GM21717 (cell line): ENCODE results near the gene TCF15.
A peak's percentile ranks its signal among the peaks of the same experiment; 100 is the strongest.

Source experiments
- ATAC-seq: cut with Tn5 transposase; IDR thresholded peaks from one replicate; pipeline ENCODE4 v1.9.1; 2021; ENCODE audit warnings: mild to moderate bottlenecking, moderate library complexity; ENCODE audit not compliant: unreplicated experiment

TCF15 gene, protein sequence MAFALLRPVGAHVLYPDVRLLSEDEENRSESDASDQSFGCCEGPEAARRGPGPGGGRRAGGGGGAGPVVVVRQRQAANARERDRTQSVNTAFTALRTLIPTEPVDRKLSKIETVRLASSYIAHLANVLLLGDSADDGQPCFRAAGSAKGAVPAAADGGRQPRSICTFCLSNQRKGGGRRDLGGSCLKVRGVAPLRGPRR

GRCh38 chr20:610130-611046, at the start of gene TCF15:
Gene TCF15, minus strand, starts transcription at chr20:610309. Its CDS starts 72 bp downstream, at chr20:610237.
- ATAC-seq: no peak

- ATAC-seq: no peak
Observed at GRCh38 chr20:658731-659291, 48.7 kb upstream of the TCF15 start.

DNA sequence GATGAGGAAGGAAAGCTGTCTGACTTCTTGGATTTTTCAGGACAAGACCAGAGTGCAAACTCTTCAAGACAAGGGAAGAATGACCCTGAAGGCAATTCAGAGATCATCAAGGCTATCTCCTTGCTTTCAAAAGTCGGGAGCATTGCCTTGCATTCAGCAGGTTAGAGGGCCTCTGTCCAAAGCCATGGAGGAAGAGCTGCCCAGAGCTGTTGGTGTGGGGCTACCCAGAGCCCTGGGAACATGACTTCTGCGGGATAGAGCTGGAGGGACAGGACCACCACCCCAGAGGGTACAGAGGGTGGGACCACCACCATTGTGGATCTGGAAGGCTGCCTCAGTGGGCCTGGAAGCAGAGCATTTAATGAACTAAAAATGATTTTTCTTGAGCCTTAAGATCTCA, 48.1 kb upstream of the TCF15 start:
- no peak for ATAC-seq

DNA sequence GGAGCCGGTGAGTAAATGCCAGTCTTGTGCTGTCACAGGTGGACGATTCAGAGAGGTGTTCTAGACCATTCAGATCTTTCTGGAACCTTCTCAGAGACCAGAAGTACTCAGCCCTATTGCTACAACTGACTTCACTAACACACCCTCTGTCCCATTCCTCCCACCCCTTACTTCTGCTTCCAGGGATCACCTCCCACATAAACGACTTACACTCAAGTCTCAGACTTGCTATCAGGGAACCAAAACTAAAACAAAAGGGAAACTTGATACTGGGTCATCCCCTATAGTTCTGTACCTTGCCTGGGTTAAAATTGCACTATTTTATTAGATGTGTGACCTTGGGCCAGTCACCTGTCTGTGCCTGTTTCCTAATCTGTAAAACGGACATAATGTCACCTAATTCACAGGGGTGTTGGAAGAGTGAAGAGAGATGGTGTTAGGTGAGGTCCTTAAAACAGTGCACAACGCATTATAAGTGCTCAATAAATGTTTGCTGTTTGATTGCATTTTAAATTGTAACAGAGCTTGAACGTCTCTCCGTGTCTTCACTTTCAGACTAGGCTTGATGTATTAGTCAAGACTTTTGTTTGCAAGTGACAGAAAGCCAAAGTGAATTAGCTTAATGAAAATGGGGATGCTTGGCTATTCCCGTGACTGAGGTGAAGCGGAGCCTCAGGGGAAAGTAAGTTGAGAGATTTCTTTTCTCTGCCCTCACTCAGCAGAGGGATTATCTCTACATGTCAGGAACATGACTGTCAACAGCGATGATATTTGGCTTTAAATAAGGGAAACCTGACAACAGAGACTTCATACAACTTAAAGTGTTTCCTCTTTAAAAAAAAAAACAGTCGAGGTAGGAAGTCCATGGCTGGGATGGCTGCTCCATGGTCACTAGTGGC, 45.9 kb upstream of the TCF15 start:
- no peak for ATAC-seq

DNA sequence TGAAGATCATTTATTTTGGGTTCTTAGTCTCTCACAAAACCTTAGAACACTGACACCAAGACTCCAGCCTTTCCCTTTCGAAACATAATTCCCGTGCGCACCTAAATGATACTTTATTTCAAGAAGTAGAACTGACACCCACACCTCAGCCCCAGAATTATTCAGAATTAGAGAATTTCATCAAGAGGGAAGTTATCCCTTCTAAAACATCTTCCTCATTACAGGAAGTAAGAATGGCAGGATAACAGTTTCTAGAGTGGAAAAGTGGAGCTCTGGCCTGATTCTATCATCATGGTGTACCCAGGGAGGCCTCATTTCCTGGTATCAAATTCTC, 44.3 kb upstream of the TCF15 start:
- ATAC-seq: no peak

GRCh38 chr20:653590-654416, 43.7 kb upstream of the TCF15 start:
- ATAC-seq: no peak

- peak; percentile 82 for ATAC-seq
Observed at GRCh38 chr20:653110-653589, 43.0 kb upstream of the TCF15 start, which contains the start of gene SRXN1. Gene SRXN1, minus strand, starts transcription at chr20:653200. Its CDS starts 15 bp downstream, at chr20:653185.

GRCh38 chr20:652615-653109, 42.6 kb upstream of the TCF15 start:
- ATAC-seq: peak; percentile 26

DNA sequence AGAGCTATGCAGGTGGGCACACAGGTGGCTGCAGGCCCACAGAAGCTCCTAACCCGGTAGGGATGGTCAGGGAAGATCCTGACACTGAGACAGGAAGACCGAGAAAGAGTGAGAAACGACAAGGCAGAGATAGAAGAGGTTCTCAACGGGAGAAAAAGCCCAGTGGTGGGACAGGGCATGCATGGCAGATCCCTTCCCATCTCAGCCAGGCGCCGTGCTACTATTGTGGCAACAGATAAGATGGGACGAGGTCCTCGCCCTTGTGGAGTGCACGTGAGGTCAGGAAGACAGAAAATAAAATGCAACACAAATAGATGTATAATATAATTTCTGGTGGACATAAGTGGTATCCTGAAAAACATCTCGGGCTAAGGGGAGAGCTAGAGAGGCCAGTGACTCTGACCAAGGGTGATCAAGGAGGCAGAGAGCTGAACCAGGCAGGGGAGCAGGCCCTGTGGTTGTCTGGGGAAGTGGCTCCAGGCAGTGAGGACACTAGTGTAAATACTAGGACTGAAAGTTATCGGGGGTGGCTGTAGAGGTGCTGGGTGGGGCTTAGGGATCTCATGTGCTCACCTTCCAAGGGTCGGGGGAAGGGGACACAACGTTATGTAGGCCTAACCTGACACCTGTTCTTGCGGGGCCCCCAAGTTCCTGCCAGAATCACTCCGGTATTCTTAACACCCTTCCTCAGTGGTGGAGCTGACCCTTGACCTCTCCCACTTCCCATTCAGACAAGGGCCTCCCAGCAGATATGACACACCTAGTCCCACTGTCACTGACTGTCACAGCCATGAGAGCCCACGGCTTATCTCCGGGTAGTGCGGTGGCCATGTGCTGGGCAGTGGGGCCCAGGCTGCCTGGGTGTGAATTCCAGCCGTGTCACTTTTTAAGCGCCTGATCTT, 41.9 kb upstream of the TCF15 start:
- ATAC-seq: no peak

- no peak for ATAC-seq
Observed at GRCh38 chr20:650954-651353, 40.8 kb upstream of the TCF15 start.

GRCh38 chr20:650281-650680, 40.2 kb upstream of the TCF15 start:
- no peak for ATAC-seq

- ATAC-seq: no peak
Observed at GRCh38 chr20:647479-648019, 37.4 kb upstream of the TCF15 start.

DNA sequence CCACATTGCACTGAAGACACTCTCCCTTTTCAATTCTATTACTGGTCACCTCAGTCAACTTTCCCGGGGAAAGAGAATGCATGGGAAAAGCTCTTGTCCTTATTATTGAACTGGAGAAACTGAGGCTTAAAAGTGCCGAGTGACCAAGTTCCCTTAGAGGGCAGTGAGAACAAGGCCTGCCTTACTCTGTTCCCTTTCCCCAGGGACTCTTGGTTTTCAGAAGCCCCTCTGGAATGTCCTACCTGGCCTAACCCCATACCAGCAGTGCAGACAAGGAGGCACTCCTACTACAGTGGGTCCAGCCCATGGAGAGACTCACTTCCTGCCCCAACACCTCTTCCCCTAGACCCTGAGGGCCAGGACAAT, 36.7 kb upstream of the TCF15 start:
- ATAC-seq: no peak

DNA sequence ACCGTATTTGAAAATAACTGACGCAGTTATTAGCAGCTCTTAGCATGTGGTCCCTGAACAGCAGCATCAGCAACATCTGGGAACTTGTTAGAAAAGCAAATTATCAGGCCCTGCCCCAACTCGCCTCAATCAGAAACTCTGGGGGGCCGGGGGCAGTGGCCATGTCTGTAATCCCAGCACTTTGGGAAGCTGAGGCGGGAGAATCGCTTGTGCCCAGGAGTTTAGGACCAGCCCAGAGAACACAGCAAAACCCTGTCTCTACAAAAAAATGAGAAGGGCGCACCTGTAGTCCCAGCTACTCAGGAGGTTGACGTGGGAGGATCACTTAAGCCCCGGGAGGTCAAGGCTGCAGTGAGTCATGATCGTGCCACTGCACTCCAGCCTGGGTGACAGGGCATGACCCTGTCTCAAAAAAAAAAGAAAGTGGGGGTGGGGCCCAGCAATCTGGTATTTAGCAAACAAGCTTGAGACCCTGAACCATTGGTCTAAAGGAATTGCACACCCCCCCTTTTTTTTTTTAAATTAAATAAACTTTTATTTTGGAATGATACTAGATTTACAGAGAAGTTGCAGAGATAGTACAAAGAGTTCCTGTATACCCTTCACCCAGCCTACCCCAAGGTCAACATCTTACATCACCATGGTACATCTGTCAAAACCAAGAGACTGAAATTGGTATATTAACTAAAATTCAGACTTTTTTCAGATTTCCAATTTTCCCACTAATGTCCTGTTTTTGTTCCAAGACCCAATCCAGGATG, 36.2 kb upstream of the TCF15 start:
- no peak for ATAC-seq

GRCh38 chr20:645318-646106, 35.4 kb upstream of the TCF15 start:
- no peak for ATAC-seq

GRCh38 chr20:644692-645317, 34.7 kb upstream of the TCF15 start:
- ATAC-seq: no peak
